Measurements from ENCODE around the gene MSRB2.

The MSRB2 gene

GRCh38 chr10:23079700-23080099 lies 15.7 kb upstream of the MSRB2 start:
- CTCF ChIA-PET = interaction anchor here (0.7 to 1.1 kb wide), 2 partner anchors 9 to 117 kb away, joined by 3 read pairs; no protein-coding TSS in a partner anchor
- no peak for DNase-seq (ENCODE audit: extremely low spot score)
- TF ChIP-seq SUZ12 (IDR thresholded peaks at IDR 0.05) (no peak), ZNF384 (IDR thresholded peaks at IDR 0.05) (no peak), NFRKB (IDR thresholded peaks at IDR 0.05) (no peak), HDGF (IDR thresholded peaks at IDR 0.05; ENCODE audit: borderline replicate concordance) (no peak), L3MBTL2 (conservative IDR thresholded peaks at IDR 0.05) (no peak), SP1 (IDR thresholded peaks at IDR 0.05) (no peak), CTBP1 (IDR thresholded peaks at IDR 0.05; ENCODE audit: borderline replicate concordance) (no peak), FOXA1 (IDR thresholded peaks at IDR 0.05) (no peak), ELF4 (IDR thresholded peaks at IDR 0.05) (no peak), FOXK2 (IDR thresholded peaks at IDR 0.05) (no peak), TARDBP (IDR thresholded peaks at IDR 0.05) (no peak), ARNT (IDR thresholded peaks at IDR 0.05) (no peak), LEF1 (IDR thresholded peaks at IDR 0.05; ENCODE audit: borderline replicate concordance) (no peak), BHLHE40 (IDR thresholded peaks at IDR 0.05; ENCODE audit: borderline replicate concordance) (no peak)
- POLR2A ChIA-PET = no interaction called here

- ChIA-PET POLR2A (no interaction called here), CTCF (no interaction called here)
- DNase-seq (ENCODE audit: extremely low spot score) = no peak
- TF ChIP-seq SP1 (IDR thresholded peaks at IDR 0.05) = no peak
- peak; percentile 60 for TF ChIP-seq L3MBTL2 (conservative IDR thresholded peaks at IDR 0.05)
- no peak for TF ChIP-seq LEF1 (IDR thresholded peaks at IDR 0.05; ENCODE audit: borderline replicate concordance)
- TF ChIP-seq FOXM1 (IDR thresholded peaks at IDR 0.05; ENCODE audit: borderline replicate concordance) = no peak
- no peak for TF ChIP-seq HDGF (IDR thresholded peaks at IDR 0.05; ENCODE audit: borderline replicate concordance)
- TF ChIP-seq PKNOX1 (IDR thresholded peaks at IDR 0.05) = 0 out of 2 replicates have a peak, but pooled peaks have one; percentile 29
- TF ChIP-seq CTBP1 (IDR thresholded peaks at IDR 0.05; ENCODE audit: borderline replicate concordance) = peak; percentile 53; the same call in 1 of the 2 replicates
These were observed 15.1 kb upstream of the MSRB2 start for GRCh38 chr10:23080262-23080661.

- DNase-seq (ENCODE audit: extremely low spot score) = no peak
- CTCF ChIA-PET = interaction anchor here (0.7 to 1.0 kb wide), 2 partner anchors 76 to 1896 kb away, joined by 3 read pairs; no protein-coding TSS in a partner anchor
- TF ChIP-seq TARDBP (IDR thresholded peaks at IDR 0.05) = no peak
- TF ChIP-seq FOXA1 (IDR thresholded peaks at IDR 0.05) = no peak
- TF ChIP-seq BHLHE40 (IDR thresholded peaks at IDR 0.05; ENCODE audit: borderline replicate concordance) = no peak
- TF ChIP-seq ELF4 (IDR thresholded peaks at IDR 0.05) = no peak
- no peak for TF ChIP-seq ARNT (IDR thresholded peaks at IDR 0.05)
- TF ChIP-seq SUZ12 (IDR thresholded peaks at IDR 0.05) = no peak
- POLR2A ChIA-PET = no interaction called here
These were observed 14.1 kb upstream of the MSRB2 start for GRCh38 chr10:23081221-23081750.

GRCh38 chr10:23081891-23082290 lies 13.5 kb upstream of the MSRB2 start:
- POLR2A ChIA-PET = no interaction called here
- DNase-seq (ENCODE audit: extremely low spot score) = peak; percentile 45
- CTCF ChIA-PET = interaction anchor here (1.0 kb wide), 1 partner anchor 76 kb away, joined by 3 read pairs; no protein-coding TSS in a partner anchor
- TF ChIP-seq L3MBTL2 (conservative IDR thresholded peaks at IDR 0.05) = no peak
- no peak for TF ChIP-seq PKNOX1 (IDR thresholded peaks at IDR 0.05)
- TF ChIP-seq FOXA1 (IDR thresholded peaks at IDR 0.05) = no peak
- TF ChIP-seq ARNT (IDR thresholded peaks at IDR 0.05) = no peak
- no peak for TF ChIP-seq TARDBP (IDR thresholded peaks at IDR 0.05)
- no peak for TF ChIP-seq LEF1 (IDR thresholded peaks at IDR 0.05; ENCODE audit: borderline replicate concordance)
- TF ChIP-seq CTBP1 (IDR thresholded peaks at IDR 0.05; ENCODE audit: borderline replicate concordance) = no peak
- TF ChIP-seq ELF4 (IDR thresholded peaks at IDR 0.05) = no peak
- no peak for TF ChIP-seq SUZ12 (IDR thresholded peaks at IDR 0.05)
- TF ChIP-seq FOXM1 (IDR thresholded peaks at IDR 0.05; ENCODE audit: borderline replicate concordance) = no peak
- TF ChIP-seq HDGF (IDR thresholded peaks at IDR 0.05; ENCODE audit: borderline replicate concordance) = no peak
- no peak for TF ChIP-seq NFRKB (IDR thresholded peaks at IDR 0.05)
- TF ChIP-seq ZNF384 (IDR thresholded peaks at IDR 0.05) = no peak
- TF ChIP-seq SP1 (IDR thresholded peaks at IDR 0.05) = no peak
- no peak for TF ChIP-seq BHLHE40 (IDR thresholded peaks at IDR 0.05; ENCODE audit: borderline replicate concordance)
- no peak for TF ChIP-seq FOXK2 (IDR thresholded peaks at IDR 0.05)

- DNase-seq (ENCODE audit: extremely low spot score) = no peak
- POLR2A ChIA-PET = no interaction called here
- CTCF ChIA-PET = no interaction called here
- TF ChIP-seq FOXA1 (IDR thresholded peaks at IDR 0.05) (no peak), L3MBTL2 (conservative IDR thresholded peaks at IDR 0.05) (no peak)
These were observed 6.8 kb upstream of the MSRB2 start for GRCh38 chr10:23088609-23089008.

- CTCF ChIA-PET = no interaction called here
- no peak for TF ChIP-seq ZNF384 (IDR thresholded peaks at IDR 0.05)
- DNase-seq (ENCODE audit: extremely low spot score) = no peak
- POLR2A ChIA-PET = no interaction called here
These were observed 484 bp upstream of the MSRB2 start for GRCh38 chr10:23094786-23095403.

- CTCF ChIA-PET = no interaction called here
- TF ChIP-seq HDGF (IDR thresholded peaks at IDR 0.05; ENCODE audit: borderline replicate concordance) = no peak
- no peak for TF ChIP-seq SUZ12 (IDR thresholded peaks at IDR 0.05)
- 0 out of 2 replicates have a peak, but pooled peaks have one; percentile 27 for TF ChIP-seq L3MBTL2 (conservative IDR thresholded peaks at IDR 0.05)
- DNase-seq (ENCODE audit: extremely low spot score) = peak; percentile 32
- POLR2A ChIA-PET = no interaction called here
These were observed 805 bp downstream of the MSRB2 start for GRCh38 chr10:23095966-23096801.
